Omental fat pad (tissue), 4 donors: ENCODE results near the gene DBP. TPM values are rescaled to one million over a fixed set of nuclear protein-coding genes. Genes with fewer than 3 reads are reported as not detected.
"Not testable (repeated sequence)": the region's sequence is repeated elsewhere in the genome, so short reads cannot be mapped to it uniquely, and the experiment has no call there.

Experiments
- ATAC-seq: fragments of 150-250 bp; one replicate; pipeline ENCODE4 v1.9.1; 2016; ENCODE audit warnings: mild to moderate bottlenecking, moderate library complexity; ENCODE audit not compliant: low FRiP score
- DNase-seq: peaks from one replicate; pipeline ENCODE4 v3.0.0-alpha.2; 2019; ENCODE audit warnings: low spot score
- total RNA-seq, 4 donors: library from RNA; depleted of rRNA; stranded (reverse); fragments of >200 nt; gene quantifications; one replicate each; pipeline ENCODE4 v1.1.0, GENCODE V29; 2016
- TF ChIP-seq, protein P1 (sequence below), 3 donors: fragments of 450-650 bp; IDR thresholded peaks; one replicate each; pipeline ENCODE4 v1.5.1; 2016 to 2017; ENCODE audit warnings: antibody characterized with exemption in 3 of 3, mild to moderate bottlenecking in 3 of 3, moderate library complexity in 2 of 3

The DBP gene, protein sequence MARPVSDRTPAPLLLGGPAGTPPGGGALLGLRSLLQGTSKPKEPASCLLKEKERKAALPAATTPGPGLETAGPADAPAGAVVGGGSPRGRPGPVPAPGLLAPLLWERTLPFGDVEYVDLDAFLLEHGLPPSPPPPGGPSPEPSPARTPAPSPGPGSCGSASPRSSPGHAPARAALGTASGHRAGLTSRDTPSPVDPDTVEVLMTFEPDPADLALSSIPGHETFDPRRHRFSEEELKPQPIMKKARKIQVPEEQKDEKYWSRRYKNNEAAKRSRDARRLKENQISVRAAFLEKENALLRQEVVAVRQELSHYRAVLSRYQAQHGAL
- 10 to 100 TPM in 1 of 4 donors, 1 to 10 TPM in 3; 2.6 to 12.6 (median 5.2) TPM for total RNA-seq

DNA sequence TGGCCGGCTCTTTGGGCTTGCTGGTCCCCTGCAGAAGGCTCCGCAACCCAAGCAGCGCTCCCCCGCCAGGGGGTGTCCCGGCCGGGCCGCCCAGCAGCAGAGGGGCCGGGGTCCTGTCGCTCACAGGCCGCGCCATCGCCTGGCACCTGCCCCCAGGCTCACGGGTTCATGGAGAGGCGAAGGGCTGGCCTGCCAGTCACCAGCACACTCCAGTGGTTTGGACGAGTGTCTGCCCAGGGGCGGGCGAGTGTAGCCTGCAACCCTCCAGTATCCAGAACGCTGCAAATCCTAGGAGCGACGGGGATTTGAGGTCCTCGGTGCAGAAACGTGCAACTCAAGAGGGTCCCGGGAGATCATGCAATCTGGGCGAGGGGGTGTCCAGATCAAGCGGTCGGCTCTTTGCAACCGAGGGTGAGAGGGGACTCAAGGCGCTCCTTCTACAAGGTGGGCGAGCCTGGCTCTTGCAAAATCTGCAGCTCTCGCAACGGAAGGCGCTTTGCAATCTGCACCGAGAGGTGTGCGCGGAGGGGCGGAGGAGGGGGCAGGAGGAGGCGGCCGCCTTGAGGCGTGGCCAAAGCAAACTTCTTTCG, at the start of gene DBP:
Gene DBP, minus strand, starts transcription at position 521 of the 590 bp plus-strand sequence. Its CDS starts 385 bp downstream, at position 136.
- DNase-seq (no peak), ATAC-seq (no peak)
- TF ChIP-seq, protein P1, sequence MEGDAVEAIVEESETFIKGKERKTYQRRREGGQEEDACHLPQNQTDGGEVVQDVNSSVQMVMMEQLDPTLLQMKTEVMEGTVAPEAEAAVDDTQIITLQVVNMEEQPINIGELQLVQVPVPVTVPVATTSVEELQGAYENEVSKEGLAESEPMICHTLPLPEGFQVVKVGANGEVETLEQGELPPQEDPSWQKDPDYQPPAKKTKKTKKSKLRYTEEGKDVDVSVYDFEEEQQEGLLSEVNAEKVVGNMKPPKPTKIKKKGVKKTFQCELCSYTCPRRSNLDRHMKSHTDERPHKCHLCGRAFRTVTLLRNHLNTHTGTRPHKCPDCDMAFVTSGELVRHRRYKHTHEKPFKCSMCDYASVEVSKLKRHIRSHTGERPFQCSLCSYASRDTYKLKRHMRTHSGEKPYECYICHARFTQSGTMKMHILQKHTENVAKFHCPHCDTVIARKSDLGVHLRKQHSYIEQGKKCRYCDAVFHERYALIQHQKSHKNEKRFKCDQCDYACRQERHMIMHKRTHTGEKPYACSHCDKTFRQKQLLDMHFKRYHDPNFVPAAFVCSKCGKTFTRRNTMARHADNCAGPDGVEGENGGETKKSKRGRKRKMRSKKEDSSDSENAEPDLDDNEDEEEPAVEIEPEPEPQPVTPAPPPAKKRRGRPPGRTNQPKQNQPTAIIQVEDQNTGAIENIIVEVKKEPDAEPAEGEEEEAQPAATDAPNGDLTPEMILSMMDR (IDR thresholded peaks at IDR 0.05): no peak

DNA sequence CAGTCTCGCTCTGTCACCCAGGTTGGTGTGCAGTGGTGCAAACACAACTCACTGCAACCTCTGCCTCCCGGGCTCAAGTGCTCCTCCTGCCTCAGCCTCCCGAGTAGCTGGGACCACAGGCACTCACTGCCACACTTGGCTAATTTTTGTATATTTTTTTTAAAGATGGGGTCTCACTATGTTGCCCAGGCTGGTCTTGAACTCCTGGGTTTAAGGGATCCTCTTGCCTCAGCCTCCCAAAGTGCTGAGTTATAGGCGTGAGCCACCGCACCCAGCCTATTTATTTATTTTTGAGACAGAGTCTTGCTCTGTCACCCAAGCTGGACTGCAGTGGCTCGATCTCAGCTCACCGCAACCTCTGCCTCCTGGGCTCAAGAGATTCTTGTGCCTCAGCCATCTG, 49.5 kb upstream of the DBP start:
- not testable (repeated sequence) for ATAC-seq

DNA sequence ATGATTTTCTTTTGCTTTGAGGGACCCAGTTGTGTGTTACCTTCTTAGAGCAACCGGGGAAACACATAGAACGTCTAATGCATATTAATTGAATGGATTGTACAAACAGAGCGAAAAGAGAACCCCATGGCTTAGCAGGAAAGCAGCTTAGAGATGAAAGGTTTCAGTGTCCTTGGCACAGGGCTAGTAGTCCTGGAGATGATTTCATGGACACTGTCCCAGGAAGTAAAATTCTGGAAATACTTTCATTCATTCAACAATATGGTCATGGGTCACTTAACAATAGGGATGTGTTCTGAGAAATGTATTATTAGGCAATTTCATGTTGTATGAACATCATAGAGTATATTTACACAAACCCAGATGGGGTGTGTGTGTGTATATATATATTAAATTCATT, 48.9 kb upstream of the DBP start:
- TF ChIP-seq, protein P1 (IDR thresholded peaks at IDR 0.05): no peak
- ATAC-seq (no peak), DNase-seq (no peak)

More for the DNA sequence above, 49.5 kb upstream of the DBP start:
- not testable (repeated sequence) for DNase-seq

DNA sequence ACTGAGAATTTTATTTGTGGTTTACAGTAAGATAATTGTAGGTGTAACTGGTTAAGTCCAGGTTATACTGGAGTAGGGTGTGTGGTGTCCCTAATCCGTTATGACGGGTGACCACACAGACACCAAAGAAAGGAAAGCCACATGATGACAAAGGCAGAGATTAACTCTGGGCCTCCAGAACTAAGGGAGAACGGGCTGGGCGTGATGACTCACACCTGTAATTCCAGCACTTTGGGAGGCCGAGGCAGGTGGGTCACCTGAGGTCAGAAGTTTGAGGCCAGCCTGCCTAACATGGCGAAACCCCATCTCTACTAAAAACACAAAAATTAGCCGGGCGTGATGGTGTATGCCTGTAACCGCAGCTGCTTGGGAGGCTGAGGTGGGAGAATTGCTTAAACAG, 48.4 kb upstream of the DBP start:
- TF ChIP-seq, protein P1 (IDR thresholded peaks at IDR 0.05): no peak
- ATAC-seq (no peak), DNase-seq (no peak)

DNA sequence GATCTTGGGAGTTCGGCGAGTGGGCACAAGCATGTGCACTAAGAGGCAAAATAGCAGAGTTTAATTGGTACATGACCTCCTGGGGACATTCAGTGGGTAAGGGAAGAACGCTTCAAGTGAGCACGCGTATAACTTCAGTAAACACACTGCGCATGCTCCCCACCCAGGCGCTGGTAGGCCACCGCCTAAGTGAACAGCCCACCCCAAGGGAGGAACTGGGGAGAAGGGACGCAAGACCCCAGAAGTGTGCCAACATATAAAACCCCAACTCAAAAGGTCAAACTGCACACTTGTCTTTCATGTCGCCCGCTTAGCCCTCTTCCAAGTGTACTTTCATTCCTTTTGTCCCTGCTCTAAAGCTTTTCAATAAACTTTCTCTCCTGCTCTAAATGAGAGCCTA, 46.2 kb upstream of the DBP start:
- TF ChIP-seq, protein P1 (IDR thresholded peaks at IDR 0.05): no peak
- no peak for DNase-seq

DNA sequence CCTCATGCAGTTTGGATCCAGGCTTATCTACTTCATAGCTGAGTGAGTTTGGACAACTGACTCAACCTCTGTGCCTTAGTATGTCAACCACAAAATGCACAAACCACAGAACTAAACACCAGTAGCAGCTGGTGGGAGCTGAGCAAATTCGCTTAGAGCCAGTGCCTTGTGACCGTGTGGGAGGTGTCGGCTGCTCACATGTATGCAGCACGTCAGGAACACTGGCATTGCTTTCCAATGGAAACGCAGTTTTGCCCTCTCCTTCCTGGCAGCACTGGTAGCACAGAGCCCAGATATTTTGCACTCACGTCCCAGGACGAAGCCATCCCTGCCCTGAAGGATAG, 43.9 kb upstream of the DBP start:
- TF ChIP-seq, protein P1 (IDR thresholded peaks at IDR 0.05): no peak
- ATAC-seq (peak; percentile 33), DNase-seq (no peak)

More for the DNA sequence above, 46.2 kb upstream of the DBP start:
- ATAC-seq: no peak

DNA sequence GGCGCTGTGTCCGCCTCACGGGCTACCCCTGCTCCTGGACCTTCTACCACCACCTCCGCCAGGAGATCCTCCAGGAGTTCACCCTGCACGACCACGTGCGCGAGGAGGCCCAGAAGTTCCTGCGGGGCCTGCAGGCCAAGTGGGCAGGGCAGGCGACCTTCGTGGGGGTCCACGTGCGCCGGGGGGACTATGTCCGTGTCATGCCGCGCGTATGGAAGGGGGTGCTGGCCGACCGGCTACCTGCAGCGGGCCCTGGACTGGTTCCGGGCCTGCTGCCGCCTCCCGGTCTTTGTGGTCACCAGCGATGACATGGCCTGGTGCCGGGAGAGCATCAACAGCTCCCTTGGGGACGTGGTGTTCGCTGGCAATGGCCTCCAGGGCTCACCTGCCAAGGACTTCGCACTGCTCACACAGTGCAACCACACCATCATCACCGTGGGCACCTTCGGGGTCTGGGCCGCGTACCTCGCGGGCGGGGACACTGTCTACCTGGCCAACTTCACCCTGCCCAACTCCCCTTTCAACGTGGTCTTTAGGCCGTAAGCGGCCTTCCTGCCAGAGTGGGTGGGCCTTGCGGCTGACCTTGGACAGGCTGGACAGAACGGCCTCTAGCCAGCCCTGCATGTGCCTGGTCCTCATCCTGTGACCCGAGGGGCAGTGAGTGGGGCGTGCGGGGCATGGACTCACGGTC, 43.4 kb upstream of the DBP start:
- TF ChIP-seq, protein P1 (IDR thresholded peaks at IDR 0.05): no peak
- no peak for DNase-seq

DNA sequence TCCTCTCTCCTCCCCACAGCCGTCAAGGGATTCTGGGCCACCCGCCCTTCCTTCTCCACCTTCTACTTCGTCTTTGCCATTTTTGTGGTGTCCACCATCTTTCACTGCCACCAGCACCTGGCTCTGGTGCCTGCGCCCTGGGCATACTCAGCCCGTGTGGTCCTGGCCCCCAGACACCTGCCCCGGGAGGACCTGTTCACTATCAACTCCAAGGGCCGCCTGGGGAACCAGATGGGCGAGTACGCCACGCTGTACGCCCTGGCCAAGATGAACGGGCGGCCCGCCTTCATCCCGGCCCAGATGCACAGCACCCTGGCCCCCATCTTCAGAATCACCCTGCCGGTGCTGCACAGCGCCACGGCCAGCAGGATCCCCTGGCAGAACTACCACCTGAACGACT, 42.8 kb upstream of the DBP start:
- not testable (repeated sequence) for ATAC-seq, DNase-seq

More for the DNA sequence above, 43.4 kb upstream of the DBP start:
- peak; percentile 17 for ATAC-seq
